Stomach (tissue), 9 donors: ENCODE results near the gene RPAP2. TPM values are rescaled to one million over a fixed set of nuclear protein-coding genes. Genes with fewer than 3 reads are reported as not detected.

Experiments
- DNase-seq, 2 donors: peaks; one replicate each; pipeline versions ENCODE4 v3.0.0 to v3.0.0-alpha.2; 2013 to 2019
- H3K27ac ChIP-seq, 5 donors: fragments of 200-600 bp in 4 of 5; sonication (generic) in 4 of 5; one replicate each; pipeline ENCODE4 v1.5.1; 2013 to 2019; ENCODE audit warnings: mild to moderate bottlenecking in 1 of 5, moderate library complexity in 1 of 5
- H3K27me3 ChIP-seq, 3 donors: fragments of 200-600 bp; sonication (generic); one replicate each; pipeline ENCODE4 v1.5.1; 2017 to 2019; ENCODE audit warnings: mixed run types in 1 of 3
- H3K36me3 ChIP-seq, 4 donors: fragments of 200-600 bp; sonication (generic); 1 replicate in 3 of 4; 2 replicates in 1 of 4; pipeline ENCODE4 v1.5.1; 2016 to 2019
- H3K4me1 ChIP-seq, 4 donors: fragments of 200-600 bp; sonication (generic); one replicate each; pipeline ENCODE4 v1.5.1; 2016 to 2019
- H3K4me3 ChIP-seq, 4 donors: fragments of 200-600 bp; sonication (generic) in 3 of 4; one replicate each; pipeline ENCODE4 v1.5.1; 2016 to 2019; ENCODE audit warnings: mild to moderate bottlenecking in 1 of 4
- H3K9me3 ChIP-seq, 4 donors: fragments of 200-600 bp; sonication (generic); one replicate each; pipeline ENCODE4 v1.5.1; 2016 to 2019
- CTCF ChIP-seq, 7 experiments: fragments of 450-650 bp in 4 of 7; fragments of 200-600 bp in 3 of 7; sonication (generic) in 3 of 7; IDR thresholded peaks; one replicate each; pipeline ENCODE4 v1.5.1; 2016 to 2019; ENCODE audit warnings: antibody characterized with exemption in 7 of 7, control low read depth in 2 of 7, mild to moderate bottlenecking in 1 of 7
- EP300 ChIP-seq: sonication (generic); formaldehyde crosslinking; IDR thresholded peaks from one replicate; pipeline ENCODE4 v1.6.1; 2017; ENCODE audit warnings: antibody characterized with exemption
- POLR2A ChIP-seq, 4 donors: fragments of 450-650 bp; IDR thresholded peaks; one replicate each; pipeline ENCODE4 v1.6.1; 2016; ENCODE audit warnings: antibody characterized with exemption in 4 of 4, control low read depth in 2 of 4, mild to moderate bottlenecking in 1 of 4, moderate library complexity in 1 of 4
- POLR2AphosphoS5 ChIP-seq, 3 donors: sonication (generic); formaldehyde crosslinking; IDR thresholded peaks; one replicate each; pipeline ENCODE4 v1.6.1; 2016; ENCODE audit warnings: antibody characterized with exemption in 3 of 3
- WGBS, 5 donors: extraction: QIAGEN DNeasy Blood & Tissue Kit in 3 of 5; methylation state at CpG; one replicate each; pipeline versions ENCODE4 v1.1.5 to v1.1.7; 2013 to 2018; 5-methylcytosine and 5-hydroxymethylcytosine counted together
- intact Hi-C: fragments of 100-400 bp; cut with DNase I; formaldehyde crosslinking; loops from one replicate; pipeline ENCODE4 v1.15.1; 2023; ENCODE audit warnings: low total_unique reads
- polyA plus RNA-seq, 3 donors: library from polyadenylated mRNA; stranded (reverse); fragments of 200-250 nt; gene quantifications; one replicate each; pipeline ENCODE4 v1.2.3, GENCODE V29; 2013
- total RNA-seq, 5 donors: library from RNA; depleted of rRNA; stranded (reverse); fragments of >200 nt; gene quantifications; one replicate each; pipeline versions ENCODE4 v1.1.0 to v1.2.3, GENCODE V29; 2014 to 2016
- donor health status: healthy with polysubstance abuse.
- donor health status: Bipolar disorder and iron deficiency.
- donor health status: healthy.

RPAP2 gene
- total and polyA plus RNA-seq, 8 donors = 2.3 to 16.5 (median 6.0) TPM

GRCh38 chr1:92291372-92291999 is 7.4 kb upstream of the RPAP2 start:
- peak in 1 of 2 donors; percentile 75 for DNase-seq
- no peaks in the 10 kb centered on the region for H3K9me3 ChIP-seq
- 10 to 29% (median 12%) methylated on average over 3 of the region's 3 CpGs for WGBS, 5 donors
- H3K4me1 ChIP-seq = no peaks in the 10 kb centered on the region
- no peak overlapping the region for H3K27ac ChIP-seq
- no peak for TF ChIP-seq POLR2A (IDR thresholded peaks at IDR 0.05)
- TF ChIP-seq EP300 = no peak
- peak in 4 of 7 experiments; percentile 23 to 49 (median 38) for TF ChIP-seq CTCF (IDR thresholded peaks at IDR 0.05)
- peaks cover 0 to 56% (median 39%) of the 10 kb centered on the region in 4 donors for H3K36me3 ChIP-seq
- H3K27me3 ChIP-seq = no peaks in the 10 kb centered on the region
- intact Hi-C loops = no loop called here
- no peak overlapping the region for H3K4me3 ChIP-seq

GRCh38 chr1:92298213-92298572 is 666 bp upstream of the RPAP2 start:
- intact Hi-C loops = no loop called here
- Histone ChIP-seq H3K27me3 (no peaks in the 10 kb centered on the region), H3K9me3 (no peaks in the 10 kb centered on the region), H3K4me3 (peak overlapping the region; percentile 63 to 90 (median 85)), H3K27ac (peak overlapping the region; percentile 93 to 99 (median 97)), H3K36me3 (peaks cover 0 to 20% (median 13%) of the 10 kb centered on the region in 4 donors), H3K4me1 (peaks cover 6 to 30% (median 21%) of the 10 kb centered on the region in 4 donors)
- no peak for TF ChIP-seq POLR2A (IDR thresholded peaks at IDR 0.05)
- TF ChIP-seq CTCF (IDR thresholded peaks at IDR 0.05) = no peak
- TF ChIP-seq POLR2AphosphoS5 (IDR thresholded peaks at IDR 0.05) = no peak
- no peak for TF ChIP-seq EP300
- DNase-seq = no peak
- 4 to 10% (median 5%) methylated on average over 3 of the region's 3 CpGs for WGBS, 5 donors

- TF ChIP-seq POLR2A (IDR thresholded peaks at IDR 0.05) = no peak
- no peak for TF ChIP-seq POLR2AphosphoS5 (IDR thresholded peaks at IDR 0.05)
- TF ChIP-seq EP300 = no peak
- no peak for TF ChIP-seq CTCF (IDR thresholded peaks at IDR 0.05)
- Histone ChIP-seq H3K9me3 (no peaks in the 10 kb centered on the region), H3K36me3 (peaks cover 0 to 26% (median 15%) of the 10 kb centered on the region in 4 donors), H3K4me1 (peaks cover 6 to 30% (median 21%) of the 10 kb centered on the region in 4 donors), H3K27me3 (no peaks in the 10 kb centered on the region), H3K4me3 (peak overlapping the region; percentile 63 to 90 (median 85)), H3K27ac (peak overlapping the region in 4 of 5 donors; percentile 93 to 99 (median 96))
- 31 to 37% (median 35%) methylated on average over 11 of the region's 11 CpGs for WGBS, 5 donors
- peak in 1 of 2 donors; percentile 35 for DNase-seq
- intact Hi-C loops = no loop called here
Measured at GRCh38 chr1:92299477-92300150, 755 bp downstream of the RPAP2 start.

- Histone ChIP-seq H3K4me3 (no peak overlapping the region), H3K27ac (no peak overlapping the region), H3K9me3 (no peaks in the 10 kb centered on the region), H3K4me1 (peaks cover 6 to 30% (median 21%) of the 10 kb centered on the region in 4 donors), H3K36me3 (peaks cover 4 to 30% (median 24%) of the 10 kb centered on the region in 4 donors), H3K27me3 (no peaks in the 10 kb centered on the region)
- no peak for DNase-seq
- TF ChIP-seq EP300 (no peak), CTCF (IDR thresholded peaks at IDR 0.05) (no peak), POLR2AphosphoS5 (IDR thresholded peaks at IDR 0.05) (no peak), POLR2A (IDR thresholded peaks at IDR 0.05) (no peak)
- 85 to 93% (median 93%) methylated on average over 5 of the region's 5 CpGs for WGBS, 5 donors
- intact Hi-C loops = no loop called here
Measured at GRCh38 chr1:92301021-92301420, 2.2 kb downstream of the RPAP2 start.
